ENCODE results near the gene HIVEP3. TPM values are rescaled to one million over a fixed set of nuclear protein-coding genes. Genes with fewer than 3 reads are reported as not detected.

Gene HIVEP3
- total and polyA plus RNA-seq, 2 of the 13 experiments (the other 11 are each of a cell fraction or from before 2014, with no cell fraction given): 0.05 TPM; not detected in 1

GRCh38 chr1:41496080-41497055, 422.4 kb downstream of the HIVEP3 start (continued):
- TF ChIP-seq ZBTB10 (CRISPR knock-in tag; IDR thresholded peaks at IDR 0.05; ENCODE audit: borderline replicate concordance) (no peak), ZNF710 (CRISPR knock-in tag; IDR thresholded peaks at IDR 0.05; ENCODE audit: borderline replicate concordance) (no peak), SSRP1 (CRISPR knock-in tag; IDR thresholded peaks at IDR 0.05) (no peak), ATF3 (CRISPR knock-in tag; IDR thresholded peaks at IDR 0.05) (peak; percentile 96), HOMEZ (CRISPR knock-in tag; IDR thresholded peaks at IDR 0.05; ENCODE audit: low read depth) (no peak), ZSCAN22 (CRISPR knock-in tag; IDR thresholded peaks at IDR 0.05) (no peak), ZNF747 (CRISPR knock-in tag; IDR thresholded peaks at IDR 0.05; ENCODE audit: borderline replicate concordance) (no peak), JUND (CRISPR knock-in tag; IDR thresholded peaks at IDR 0.05) (peak; percentile 85), FOSL1 (CRISPR knock-in tag; IDR thresholded peaks at IDR 0.05; ENCODE audit: borderline replicate concordance) (peak; percentile 67; the same call in 1 of the 2 replicates), NFRKB (IDR thresholded peaks at IDR 0.05) (no peak), ISX (CRISPR knock-in tag; conservative IDR thresholded peaks at IDR 0.05) (no peak), MLLT10 (CRISPR knock-in tag; IDR thresholded peaks at IDR 0.05) (no peak), ZNF564 (CRISPR knock-in tag; IDR thresholded peaks at IDR 0.05) (no peak), ARNT (IDR thresholded peaks at IDR 0.05) (no peak), HOXA3 (CRISPR knock-in tag; IDR thresholded peaks at IDR 0.05) (0 out of 2 replicates have a peak, but pooled peaks have one; percentile 26), TFDP1 (CRISPR knock-in tag; IDR thresholded peaks at IDR 0.05; ENCODE audit: borderline replicate concordance) (peak; percentile 43; the same call in 1 of the 2 replicates), ATF7 (IDR thresholded peaks at IDR 0.05) (no peak), ATF7 (CRISPR knock-in tag; IDR thresholded peaks at IDR 0.05) (no peak), SOX6 (IDR thresholded peaks at IDR 0.05) (no peak), SOX6 (CRISPR knock-in tag; IDR thresholded peaks at IDR 0.05) (no peak), ZSCAN9 (CRISPR knock-in tag; IDR thresholded peaks at IDR 0.05; ENCODE audit: borderline replicate concordance) (no peak), E2F2 (CRISPR knock-in tag; IDR thresholded peaks at IDR 0.05; ENCODE audit: borderline replicate concordance) (no peak)

All from HepG2 (cell line).